GM12878 (cell line): ENCODE measurements around the gene LRRC8A. TPM values are rescaled to one million over a fixed set of nuclear protein-coding genes. Genes with fewer than 3 reads are reported as not detected.

ENCODE experiments used
- ATAC-seq: fragments of 200-7000 bp; cut with Tn5 transposase; 3 replicates; pipeline ENCODE4 v1.9.1; 2020; ENCODE audit warnings: mild to moderate bottlenecking, moderate library complexity
- BruUV-seq: library from RNA; stranded (reverse); fragments of 400-500 nt; replicated peaks from 2 replicates; lab custom pipeline; 2021; lab: Mats Ljungman, UMichigan
- CTCF ChIA-PET: fragments of 300-600 bp; sonication (Branson Sonifier 250); formaldehyde crosslinking; extraction: SDS; loops from one replicate; lab custom pipeline; 2021; ENCODE audit warnings: inconsistent platforms; lab: Yijun Ruan, JAX
- POLR2A ChIA-PET: fragments of 350-600 bp; formaldehyde crosslinking; extraction: SDS; loops from one replicate; lab custom pipeline; 2021; ENCODE audit warnings: inconsistent platforms; lab: Charles Lee
- RAD21 ChIA-PET: fragments of 300-600 bp; sonication (Branson Sonifier 250); formaldehyde crosslinking; loops from one replicate; lab custom pipeline; 2023; ENCODE audit warnings: antibody characterized with exemption; ENCODE audit not compliant: unreplicated experiment; lab: Charles Lee
- SMC1A ChIA-PET: fragments of 300-600 bp; sonication (Branson Sonifier 250); formaldehyde crosslinking; loops from one replicate; lab custom pipeline; 2023; ENCODE audit not compliant: unreplicated experiment, uncharacterized antibody; lab: Charles Lee
- DNase-seq: peaks from one replicate; pipeline ENCODE4 v3.0.0-alpha.2; 2011; ENCODE audit warnings: low read depth, low spot score
- FAIRE-seq: peaks from 3 replicates; lab custom pipeline; 2011; peaks lifted over from hg19 to GRCh38; lab: Jason Lieb, UNC
- H2AFZ ChIP-seq: 2 replicates; pipeline ENCODE4 v1.6.0; 2011; ENCODE audit warnings: low read depth, low read length, control low read depth; ENCODE audit not compliant: control insufficient read depth
- H3K27ac ChIP-seq: 2 replicates; pipeline ENCODE4 v1.5.1; 2011; ENCODE audit warnings: control low read depth; ENCODE audit not compliant: control insufficient read depth, insufficient read depth
- H3K27me3 ChIP-seq, 2 experiments: replicated peaks in 1 of 2; 2 replicates each; pipeline versions ENCODE4 v1.6.0 to v1.6.1; 2011; ENCODE audit warnings: low read length in 1 of 2; ENCODE audit not compliant: control insufficient read depth in 2 of 2, insufficient read depth in 2 of 2
- H3K36me3 ChIP-seq, 2 experiments: 2 replicates each; pipeline ENCODE4 v1.5.1; 2011; ENCODE audit warnings: low read length in 1 of 2; ENCODE audit not compliant: control insufficient read depth in 2 of 2, insufficient read depth in 2 of 2
- H3K4me1 ChIP-seq: 2 replicates; pipeline ENCODE4 v1.6.1; 2011; ENCODE audit warnings: mild to moderate bottlenecking, low read length, moderate library complexity, mixed read lengths; ENCODE audit not compliant: control insufficient read depth, insufficient read depth
- H3K4me2 ChIP-seq: 2 replicates; pipeline ENCODE4 v1.6.0; 2011; ENCODE audit warnings: control low read depth; ENCODE audit not compliant: control insufficient read depth, insufficient read depth
- H3K4me3 ChIP-seq: fragments of 200-600 bp; sonication (generic); 2 replicates; pipeline ENCODE4 v1.5.1; 2016
- H3K79me2 ChIP-seq: 2 replicates; pipeline ENCODE4 v1.6.0; 2011; ENCODE audit warnings: low read length; ENCODE audit not compliant: control insufficient read depth, insufficient read depth
- H3K9ac ChIP-seq: 2 replicates; pipeline ENCODE4 v1.8.0; 2011; ENCODE audit warnings: low read length, control low read depth, mixed read lengths; ENCODE audit not compliant: control insufficient read depth, insufficient read depth
- H3K9me3 ChIP-seq: replicated peaks from 3 replicates; pipeline ENCODE4 v1.5.1; 2011; ENCODE audit warnings: mild to moderate bottlenecking, low read length; ENCODE audit not compliant: control insufficient read depth, insufficient read depth
- H4K20me1 ChIP-seq: 2 replicates; pipeline ENCODE4 v1.6.0; 2011; ENCODE audit not compliant: control insufficient read depth, insufficient read depth
- ATF3 ChIP-seq: IDR thresholded peaks from 2 replicates; pipeline ENCODE4 v1.6.1; 2011; ENCODE audit warnings: low read depth, mild to moderate bottlenecking, low read length, moderate library complexity, borderline replicate concordance; ENCODE audit errors: extremely low read depth
- ESRRA ChIP-seq: IDR thresholded peaks from 2 replicates; pipeline ENCODE4 v1.6.1; 2012; ENCODE audit warnings: mild to moderate bottlenecking, low read length, improper control_type of control experiment
- MYC ChIP-seq: IDR thresholded peaks from 2 replicates; pipeline ENCODE4 v1.6.1; 2011; ENCODE audit warnings: mild to moderate bottlenecking, low read length, moderate library complexity, inconsistent platforms; ENCODE audit not compliant: insufficient read depth, insufficient replicate concordance, insufficient read length, severe bottlenecking
- NR2C1 ChIP-seq: fragments of 450-650 bp; IDR thresholded peaks from 2 replicates; pipeline ENCODE4 v1.6.1; 2017; ENCODE audit warnings: antibody characterized with exemption, mild to moderate bottlenecking, moderate library complexity
- NR2F1 ChIP-seq: fragments of 450-650 bp; conservative IDR thresholded peaks from 2 replicates; pipeline ENCODE4 v1.6.1; 2017; ENCODE audit warnings: mild to moderate bottlenecking
- POLR2AphosphoS5 ChIP-seq: IDR thresholded peaks from 2 replicates; pipeline ENCODE4 v1.6.1; 2011; ENCODE audit warnings: mild to moderate bottlenecking, low read length, inconsistent platforms
- USF2 ChIP-seq: IDR thresholded peaks from 2 replicates; pipeline ENCODE4 v1.6.1; 2011; ENCODE audit warnings: low read depth, low read length, improper control_type of control experiment, borderline replicate concordance
- ZNF207 ChIP-seq: fragments of 450-650 bp; IDR thresholded peaks from 2 replicates; pipeline ENCODE4 v1.6.1; 2014; ENCODE audit warnings: antibody characterized with exemption, mild to moderate bottlenecking, borderline replicate concordance
- ZNF274 ChIP-seq: IDR thresholded peaks from one replicate; pipeline ENCODE4 v1.8.0; 2011; ENCODE audit not compliant: insufficient read length, insufficient read depth
- ZZZ3 ChIP-seq: IDR thresholded peaks from 2 replicates; pipeline ENCODE4 v1.6.1; 2011; ENCODE audit warnings: low read depth; ENCODE audit not compliant: control insufficient read depth, insufficient read length
- WGBS: methylation state at CpG from one replicate; pipeline ENCODE4 v1.1.6; 2016; ENCODE audit warnings: low lambda C conversion rate; ENCODE audit not compliant: insufficient replicate concordance, insufficient coverage; ENCODE audit errors: missing lambda C conversion rate; 5-methylcytosine and 5-hydroxymethylcytosine counted together
- in situ Hi-C: fragments of 300-500 bp; cut with MboI; formaldehyde crosslinking; loops from 9 replicates; pipeline ENCODE4 v1.14.3; 2018; ENCODE audit warnings: mixed read lengths
- intact Hi-C: fragments of 100-400 bp; cut with micrococcal nuclease; formaldehyde crosslinking; loops from one replicate; pipeline ENCODE4 v1.14.2; 2022; ENCODE audit not compliant: unreplicated experiment
- polyA plus RNA-seq, 11 experiments: library from polyadenylated mRNA; depleted of rRNA in 4 of 11; unstranded in 6 of 11; stranded (reverse) in 5 of 11; fragments of >200 nt; fragmentation: Nextera tagmentation in 4 of 11; fragmentation: Illumina TruSeq in 1 of 11; extraction: Ambion mirVana in 4 of 11; extraction: Trizol in 1 of 11; gene quantifications; 1 replicate in 1 of 11; 2 replicates in 10 of 11; pipeline versions ENCODE4 v1.2.1 to v1.2.3, GENCODE V29; 2011 to 2016; ENCODE audit warnings: inconsistent platforms in 2 of 11, missing spikeins in 2 of 11, low read depth in 1 of 11
- total RNA-seq, 4 experiments: library from RNA; depleted of rRNA in 3 of 4; stranded (reverse); fragments of >200 nt in 3 of 4; fragmentation: Illumina TruSeq in 1 of 4; extraction: Trizol in 1 of 4; gene quantifications; 2 replicates each; pipeline versions ENCODE4 v1.2.1 to v1.2.3, GENCODE V29; 2013 to 2021

LRRC8A gene
- total and polyA plus RNA-seq, 10 of the 15 experiments (the other 5 are each of a cell fraction or from before 2014, with no cell fraction given): 1.6 to 15.9 (median 9.7) TPM

- no TSS peak for BruUV-seq
- no peaks in the 10 kb centered on the region for H3K9me3 ChIP-seq
- H3K27ac ChIP-seq: no peak overlapping the region
- CTCF ChIA-PET: no interaction called here
- no peak overlapping the region for H3K4me3 ChIP-seq
- no peak for DNase-seq
- TF ChIP-seq NR2F1 (no peak), NR2C1 (no peak), ESRRA (no peak), ZNF274 (no peak), USF2 (no peak), ATF3 (no peak), MYC (no peak), ZZZ3 (no peak), ZNF207 (no peak), POLR2AphosphoS5 (no peak)
- no peak for ATAC-seq
- no peak for FAIRE-seq
- H3K4me1 ChIP-seq: no peaks in the 10 kb centered on the region
- WGBS: 89% methylated on average over 12 of the region's 12 CpGs
- RAD21 ChIA-PET: no interaction called here
- H3K36me3 ChIP-seq: no peaks in the 10 kb centered on the region
- no peak overlapping the region for H3K4me2 ChIP-seq
- no peak overlapping the region for H2AFZ ChIP-seq
- in situ Hi-C loops: no loop called here
- POLR2A ChIA-PET: no interaction called here
- SMC1A ChIA-PET: no interaction called here
- no peak overlapping the region for H3K9ac ChIP-seq
- no peaks in the 10 kb centered on the region; the same call in 1 of the 2 replicates for H3K79me2 ChIP-seq
- no peaks in the 10 kb centered on the region for H4K20me1 ChIP-seq
- H3K27me3 ChIP-seq: no peaks in the 10 kb centered on the region
- intact Hi-C loops: no loop called here
Observed at GRCh38 chr9:128940946-128941755, 59.2 kb downstream of the LRRC8A start.
